Neural crest cell (in vitro differentiated cells): ENCODE data around the gene RNASEH2B. TPM values are rescaled to one million over a fixed set of nuclear protein-coding genes. Genes with fewer than 3 reads are reported as not detected.

ENCODE experiments used
- DNase-seq: peaks from one replicate; pipeline ENCODE4 v3.0.0; 2021; ENCODE audit warnings: low read depth, mixed read lengths, low spot score
- H3K27ac Mint-ChIP-seq: one replicate; pipeline ENCODE4 v1.8.0; 2021; ENCODE audit warnings: mild to moderate bottlenecking, mixed read lengths; ENCODE audit not compliant: unreplicated experiment
- H3K27me3 Mint-ChIP-seq: 2 replicates; pipeline ENCODE4 v1.8.0; 2021; ENCODE audit warnings: low read depth, mild to moderate bottlenecking, mixed read lengths
- H3K36me3 Mint-ChIP-seq: 2 replicates; pipeline ENCODE4 v1.8.0; 2021; ENCODE audit warnings: low read depth, mild to moderate bottlenecking, mixed read lengths
- H3K4me1 Mint-ChIP-seq: 2 replicates; pipeline ENCODE4 v1.8.0; 2021; ENCODE audit warnings: mixed read lengths
- H3K4me3 Mint-ChIP-seq: one replicate; pipeline ENCODE4 v1.8.0; 2021; ENCODE audit warnings: mild to moderate bottlenecking, mixed read lengths
- H3K9me3 Mint-ChIP-seq: 2 replicates; pipeline ENCODE4 v1.8.0; 2021; ENCODE audit warnings: mixed read lengths
- CTCF ChIP-seq: fragments of 200-600 bp; sonication (generic); conservative IDR thresholded peaks from 2 replicates; pipeline ENCODE4 v1.5.0; 2021; ENCODE audit warnings: antibody characterized with exemption, mild to moderate bottlenecking
- total RNA-seq: library from RNA; stranded (reverse); gene quantifications from 2 replicates; pipeline ENCODE4 v1.2.1, GENCODE V29; 2021

The RNASEH2B gene
- total RNA-seq, 1 donor from 2014 or later: 53.2 TPM

GRCh38 chr13:50893211-50893852, 16.3 kb upstream of the RNASEH2B start:
- no peaks in the 10 kb centered on the region for H3K36me3 Mint-ChIP-seq
- peaks cover 3% of the 10 kb centered on the region for H3K9me3 Mint-ChIP-seq
- TF ChIP-seq CTCF: no peak
- DNase-seq: no peak
- H3K4me1 Mint-ChIP-seq: no peaks in the 10 kb centered on the region
- no peak overlapping the region for H3K27ac Mint-ChIP-seq
- no peaks in the 10 kb centered on the region for H3K27me3 Mint-ChIP-seq
- H3K4me3 Mint-ChIP-seq: no peak overlapping the region

GRCh38 chr13:50894012-50894411, 15.6 kb upstream of the RNASEH2B start:
- Mint-ChIP-seq H3K36me3 (no peaks in the 10 kb centered on the region), H3K9me3 (peaks cover 3% of the 10 kb centered on the region), H3K27me3 (no peaks in the 10 kb centered on the region), H3K4me1 (no peaks in the 10 kb centered on the region), H3K27ac (no peak overlapping the region), H3K4me3 (no peak overlapping the region)
- no peak for TF ChIP-seq CTCF
- DNase-seq: no peak

GRCh38 chr13:50894504-50894903, 15.1 kb upstream of the RNASEH2B start:
- H3K9me3 Mint-ChIP-seq: peaks cover 3% of the 10 kb centered on the region
- H3K36me3 Mint-ChIP-seq: no peaks in the 10 kb centered on the region
- H3K27ac Mint-ChIP-seq: no peak overlapping the region
- H3K4me1 Mint-ChIP-seq: no peaks in the 10 kb centered on the region
- DNase-seq: no peak
- no peak overlapping the region for H3K4me3 Mint-ChIP-seq
- TF ChIP-seq CTCF: no peak
- no peaks in the 10 kb centered on the region for H3K27me3 Mint-ChIP-seq

GRCh38 chr13:50898338-50898737, 11.3 kb upstream of the RNASEH2B start:
- Mint-ChIP-seq H3K4me3 (no peak overlapping the region), H3K36me3 (no peaks in the 10 kb centered on the region), H3K27ac (no peak overlapping the region), H3K4me1 (no peaks in the 10 kb centered on the region), H3K9me3 (peaks cover 3% of the 10 kb centered on the region), H3K27me3 (no peaks in the 10 kb centered on the region)
- TF ChIP-seq CTCF: no peak
- no peak for DNase-seq

- DNase-seq: no peak
- no peaks in the 10 kb centered on the region for H3K9me3 Mint-ChIP-seq
- no peak for TF ChIP-seq CTCF
- H3K36me3 Mint-ChIP-seq: no peaks in the 10 kb centered on the region
- no peak overlapping the region for H3K4me3 Mint-ChIP-seq
- H3K27ac Mint-ChIP-seq: no peak overlapping the region
- no peaks in the 10 kb centered on the region for H3K27me3 Mint-ChIP-seq
- no peaks in the 10 kb centered on the region for H3K4me1 Mint-ChIP-seq
Measured at GRCh38 chr13:50901701-50902100, 7.9 kb upstream of the RNASEH2B start.
